Ovary (tissue), 3 donors: Measurements from ENCODE around the gene CAMTA1.

ENCODE experiments used
- EP300 ChIP-seq: sonication (generic); formaldehyde crosslinking; IDR thresholded peaks from one replicate; pipeline ENCODE4 v1.6.1; 2017; ENCODE audit warnings: antibody characterized with exemption
- POLR2A ChIP-seq: fragments of 450-650 bp; IDR thresholded peaks from one replicate; pipeline ENCODE4 v1.6.1; 2017; ENCODE audit warnings: antibody characterized with exemption, mild to moderate bottlenecking, moderate library complexity
- TF ChIP-seq, protein P1 (sequence below), 3 donors: fragments of 450-650 bp in 2 of 3; fragments of 200-600 bp in 1 of 3; IDR thresholded peaks; one replicate each; pipeline versions ENCODE4 v1.5.1 to v1.8.0; 2016 to 2022; ENCODE audit warnings: antibody characterized with exemption in 3 of 3, mild to moderate bottlenecking in 1 of 3
- donor health status: DM: no; HTN: no; CAD: no.

DNA sequence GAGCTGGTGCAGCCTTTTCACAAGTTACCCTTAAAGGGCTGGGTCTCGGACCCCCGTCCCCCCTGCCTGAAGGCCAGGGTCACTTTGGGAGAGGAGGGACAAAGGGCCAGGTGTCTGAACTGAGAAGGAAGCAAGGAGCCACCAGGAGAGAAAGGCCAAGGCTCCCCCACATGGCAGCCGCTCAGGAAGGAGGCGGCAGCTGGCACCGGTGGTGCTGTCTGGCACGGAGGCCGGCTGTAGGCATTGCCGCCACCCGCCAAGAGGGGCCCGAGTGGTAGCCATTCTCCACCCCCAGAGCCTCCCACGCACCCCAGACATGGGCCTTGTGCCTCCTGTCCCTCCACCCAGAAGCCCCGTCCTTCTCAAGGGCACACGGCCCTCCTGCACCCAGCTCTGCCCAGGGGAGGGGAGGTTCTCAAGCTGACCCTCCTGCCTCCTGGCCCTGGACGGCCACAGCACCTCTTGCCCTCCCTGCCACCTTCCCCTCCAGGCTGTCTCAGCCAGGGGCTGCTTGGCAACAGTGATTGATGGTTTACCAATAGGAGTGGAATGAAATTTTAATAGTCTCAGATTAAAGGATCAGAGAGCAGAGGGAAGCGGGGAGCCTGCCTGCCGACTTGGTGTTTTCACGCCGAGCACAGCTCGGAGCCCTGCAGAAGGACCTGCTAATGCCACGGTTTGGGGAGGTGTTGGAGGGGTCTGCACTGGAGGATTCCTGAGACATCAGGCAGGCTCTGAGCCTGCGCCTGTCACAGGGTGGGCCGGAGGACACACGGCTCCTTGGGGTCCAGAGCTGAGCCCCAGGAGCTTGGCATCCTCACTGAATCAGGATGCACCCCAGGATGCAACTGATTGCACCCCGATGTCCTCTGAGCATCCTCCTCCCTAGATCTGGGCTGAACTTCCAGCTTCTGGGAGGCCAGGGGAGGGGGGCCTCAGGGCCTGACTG, 773.9 kb downstream of the CAMTA1 start:
- TF ChIP-seq, protein P1, sequence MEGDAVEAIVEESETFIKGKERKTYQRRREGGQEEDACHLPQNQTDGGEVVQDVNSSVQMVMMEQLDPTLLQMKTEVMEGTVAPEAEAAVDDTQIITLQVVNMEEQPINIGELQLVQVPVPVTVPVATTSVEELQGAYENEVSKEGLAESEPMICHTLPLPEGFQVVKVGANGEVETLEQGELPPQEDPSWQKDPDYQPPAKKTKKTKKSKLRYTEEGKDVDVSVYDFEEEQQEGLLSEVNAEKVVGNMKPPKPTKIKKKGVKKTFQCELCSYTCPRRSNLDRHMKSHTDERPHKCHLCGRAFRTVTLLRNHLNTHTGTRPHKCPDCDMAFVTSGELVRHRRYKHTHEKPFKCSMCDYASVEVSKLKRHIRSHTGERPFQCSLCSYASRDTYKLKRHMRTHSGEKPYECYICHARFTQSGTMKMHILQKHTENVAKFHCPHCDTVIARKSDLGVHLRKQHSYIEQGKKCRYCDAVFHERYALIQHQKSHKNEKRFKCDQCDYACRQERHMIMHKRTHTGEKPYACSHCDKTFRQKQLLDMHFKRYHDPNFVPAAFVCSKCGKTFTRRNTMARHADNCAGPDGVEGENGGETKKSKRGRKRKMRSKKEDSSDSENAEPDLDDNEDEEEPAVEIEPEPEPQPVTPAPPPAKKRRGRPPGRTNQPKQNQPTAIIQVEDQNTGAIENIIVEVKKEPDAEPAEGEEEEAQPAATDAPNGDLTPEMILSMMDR (IDR thresholded peaks at IDR 0.05): no peak
- TF ChIP-seq POLR2A (no peak), EP300 (no peak)
